HepG2 (cell line): ENCODE measurements around the gene HADHA. TPM values are rescaled to one million over a fixed set of nuclear protein-coding genes. Genes with fewer than 3 reads are reported as not detected.

Experiments
- ATAC-seq: fragments of 200-7000 bp; cut with Tn5 transposase; 3 replicates; pipeline ENCODE4 v1.9.1; 2020; ENCODE audit warnings: mild to moderate bottlenecking, moderate library complexity
- BruUV-seq: library from RNA; stranded (reverse); fragments of 400-500 nt; replicated peaks from 2 replicates; lab custom pipeline; 2021; lab: Mats Ljungman, UMichigan
- CTCF ChIA-PET: fragments of 300-600 bp; formaldehyde crosslinking; extraction: SDS; loops from one replicate; lab custom pipeline; 2021; ENCODE audit warnings: low total read pairs, inconsistent platforms, low intra/inter-chr PET ratio; lab: Yijun Ruan, JAX
- POLR2A ChIA-PET: fragments of 350-600 bp; sonication (Branson Sonifier 250); formaldehyde crosslinking; loops from one replicate; lab custom pipeline; 2020; ENCODE audit warnings: antibody characterized with exemption, inconsistent platforms; lab: Yijun Ruan, JAX
- DNase-seq: peaks from one replicate; pipeline ENCODE4 v3.0.0-alpha.2; 2015; ENCODE audit warnings: low spot score
- FAIRE-seq: peaks from 3 replicates; lab custom pipeline; 2011; peaks lifted over from hg19 to GRCh38; lab: Jason Lieb, UNC
- H2AFZ ChIP-seq: one replicate; pipeline ENCODE4 v1.6.1; 2011; ENCODE audit warnings: low read length, inconsistent platforms
- H3K27ac ChIP-seq: fragments of 300-600 bp; 3 replicates; pipeline ENCODE4 v1.8.0; 2011; ENCODE audit warnings: mixed run types, mild to moderate bottlenecking, mixed read lengths, low read length, inconsistent platforms; ENCODE audit not compliant: insufficient read depth; ENCODE audit errors: extremely low read length
- H3K27me3 ChIP-seq, 2 experiments: fragments of 200-600 bp in 1 of 2; 2 replicates in 1 of 2; 3 replicates in 1 of 2; pipeline versions ENCODE4 v1.6.0 to v1.8.0; 2011; ENCODE audit warnings: low read length in 2 of 2, mild to moderate bottlenecking in 2 of 2, moderate library complexity in 2 of 2, inconsistent platforms in 1 of 2; ENCODE audit not compliant: insufficient read depth in 2 of 2, control insufficient read depth in 1 of 2
- H3K36me3 ChIP-seq, 2 experiments: fragments of 200-600 bp in 1 of 2; replicated peaks in 1 of 2; 2 replicates in 1 of 2; 3 replicates in 1 of 2; pipeline versions ENCODE4 v1.5.1 to v1.8.0; 2011; ENCODE audit warnings: low read length in 2 of 2, inconsistent platforms in 1 of 2; ENCODE audit not compliant: insufficient read depth in 2 of 2, control insufficient read depth in 1 of 2
- H3K4me1 ChIP-seq: 2 replicates; pipeline ENCODE4 v1.5.1; 2012; ENCODE audit warnings: low read length, inconsistent platforms; ENCODE audit not compliant: insufficient read depth
- H3K4me2 ChIP-seq: 2 replicates; pipeline ENCODE4 v1.6.0; 2011; ENCODE audit warnings: low read depth, low read length, inconsistent platforms
- H3K4me3 ChIP-seq, 3 experiments: fragments of 200-600 bp in 1 of 3; sonication (generic), shearing (Covaris generic) in 1 of 3; replicated peaks in 1 of 3; 2 replicates each; pipeline ENCODE4 v1.5.1; 2011 to 2016; ENCODE audit warnings: low read length in 3 of 3, inconsistent platforms in 2 of 3, low read depth in 2 of 3, mild to moderate bottlenecking in 2 of 3, control low read depth in 1 of 3, mixed read lengths in 1 of 3; ENCODE audit not compliant: insufficient read depth in 1 of 3
- H3K79me2 ChIP-seq: one replicate; pipeline ENCODE4 v1.6.1; 2011; ENCODE audit warnings: low read length, inconsistent platforms; ENCODE audit not compliant: insufficient read depth
- H3K9ac ChIP-seq: 2 replicates; pipeline ENCODE4 v1.6.0; 2011; ENCODE audit warnings: mild to moderate bottlenecking, low read depth, low read length, inconsistent platforms; ENCODE audit not compliant: insufficient read depth
- H3K9me3 ChIP-seq: 2 replicates; pipeline ENCODE4 v1.5.1; 2012; ENCODE audit warnings: mild to moderate bottlenecking, low read length
- H4K20me1 ChIP-seq: 2 replicates; pipeline ENCODE4 v1.6.0; 2011; ENCODE audit warnings: inconsistent platforms, mild to moderate bottlenecking, low read length, moderate library complexity; ENCODE audit not compliant: insufficient read depth
- CBX5 ChIP-seq: sonication (generic); formaldehyde crosslinking; IDR thresholded peaks from 2 replicates; pipeline ENCODE4 v1.4.0; 2020; ENCODE audit warnings: missing genetic modification reagents, borderline replicate concordance
- ELF3 ChIP-seq: IDR thresholded peaks from 2 replicates; pipeline ENCODE4 v1.6.1; 2016; ENCODE audit warnings: missing genetic modification reagents, missing compliant biosample characterization
- FLYWCH1 ChIP-seq: sonication (generic); formaldehyde crosslinking; IDR thresholded peaks from 2 replicates; pipeline ENCODE4 v1.8.1; 2023; ENCODE audit warnings: mild to moderate bottlenecking, missing genetic modification reagents
- JDP2 ChIP-seq: sonication (generic); formaldehyde crosslinking; IDR thresholded peaks from 2 replicates; pipeline ENCODE4 v1.8.1; 2022; ENCODE audit warnings: missing genetic modification reagents, borderline replicate concordance
- KLF11 ChIP-seq: IDR thresholded peaks from 2 replicates; pipeline ENCODE4 v1.6.1; 2016; ENCODE audit warnings: missing compliant biosample characterization
- RXRA ChIP-seq: sonication (generic); formaldehyde crosslinking; IDR thresholded peaks from 2 replicates; pipeline ENCODE4 v1.5.1; 2020; ENCODE audit warnings: missing genetic modification reagents
- SMYD3 ChIP-seq: sonication (generic); formaldehyde crosslinking; IDR thresholded peaks from 2 replicates; pipeline ENCODE4 v1.8.1; 2023; ENCODE audit warnings: mild to moderate bottlenecking, missing genetic modification reagents
- ZBTB38 ChIP-seq: sonication (generic); formaldehyde crosslinking; IDR thresholded peaks from 2 replicates; pipeline ENCODE4 v1.5.1; 2020; ENCODE audit warnings: mild to moderate bottlenecking, missing genetic modification reagents
- ZNF3 ChIP-seq: IDR thresholded peaks from 2 replicates; pipeline ENCODE4 v1.7.0; 2017; ENCODE audit warnings: inconsistent platforms
- ZNF501 ChIP-seq: sonication (generic); formaldehyde crosslinking; IDR thresholded peaks from 2 replicates; pipeline ENCODE4 v1.5.1; 2020; ENCODE audit warnings: mild to moderate bottlenecking, moderate library complexity, missing genetic modification reagents
- ZNF629 ChIP-seq: sonication (generic); formaldehyde crosslinking; conservative IDR thresholded peaks from 2 replicates; pipeline ENCODE4 v1.5.0; 2020; ENCODE audit warnings: missing genetic modification reagents
- ZNF737 ChIP-seq: sonication (generic); formaldehyde crosslinking; IDR thresholded peaks from 2 replicates; pipeline ENCODE4 v1.5.0; 2020; ENCODE audit warnings: missing genetic modification reagents, mild to moderate bottlenecking, borderline replicate concordance
- WGBS: methylation state at CpG from one replicate; pipeline ENCODE4 v1.1.6; 2017; ENCODE audit warnings: low lambda C conversion rate; 5-methylcytosine and 5-hydroxymethylcytosine counted together
- in situ Hi-C: cut with HindIII; loops from 2 replicates; pipeline ENCODE4 v1.10.0; 2017; ENCODE audit warnings: low pct_unique_long_range_greater_than_20kb; ENCODE audit not compliant: extremely low pct_ligation_motif_present
- intact Hi-C: fragments of 100-400 bp; cut with micrococcal nuclease; formaldehyde crosslinking; loops from one replicate; pipeline ENCODE4 v1.10.0; 2022; ENCODE audit not compliant: unreplicated experiment
- polyA plus RNA-seq, 8 experiments: library from polyadenylated mRNA; depleted of rRNA in 3 of 8; stranded (reverse) in 7 of 8; unstranded in 1 of 8; fragments of >200 nt; fragmentation: Illumina TruSeq in 4 of 8; extraction: Trizol in 4 of 8; gene quantifications; 2 replicates each; pipeline versions ENCODE4 v1.2.1 to v1.2.3, GENCODE V29; 2011 to 2016; ENCODE audit warnings: low read depth in 4 of 8, missing spikeins in 1 of 8, mixed read lengths in 1 of 8; ENCODE audit not compliant: insufficient read depth in 1 of 8
- total RNA-seq, 5 experiments: library from RNA; depleted of rRNA; stranded (reverse); fragments of >200 nt; fragmentation: Illumina TruSeq; extraction: Trizol; gene quantifications; 2 replicates each; pipeline ENCODE4 v1.2.3, GENCODE V29; 2016; ENCODE audit warnings: low read depth in 1 of 5
- TF ChIP-seq, protein P1 (sequence below): IDR thresholded peaks from 2 replicates; pipeline ENCODE4 v1.6.1; 2012; ENCODE audit warnings: inconsistent platforms
- TF ChIP-seq, protein P2 (sequence below): sonication (generic); formaldehyde crosslinking; IDR thresholded peaks from 2 replicates; pipeline ENCODE4 v1.9.0; 2022; ENCODE audit warnings: missing genetic modification reagents, mild to moderate bottlenecking, borderline replicate concordance
- TF ChIP-seq, protein P3 (sequence below): sonication (generic); formaldehyde crosslinking; IDR thresholded peaks from 2 replicates; pipeline ENCODE4 v1.4.0; 2020; ENCODE audit warnings: missing genetic modification reagents
- TF ChIP-seq, protein P4 (sequence below): sonication (generic); formaldehyde crosslinking; IDR thresholded peaks from 2 replicates; pipeline ENCODE4 v1.9.0; 2021; ENCODE audit warnings: missing genetic modification reagents, mild to moderate bottlenecking, borderline replicate concordance

The HADHA gene
- total and polyA plus RNA-seq, 2 of the 13 experiments (the other 11 are each of a cell fraction or from before 2014, with no cell fraction given) = 102 to 270 TPM

DNA sequence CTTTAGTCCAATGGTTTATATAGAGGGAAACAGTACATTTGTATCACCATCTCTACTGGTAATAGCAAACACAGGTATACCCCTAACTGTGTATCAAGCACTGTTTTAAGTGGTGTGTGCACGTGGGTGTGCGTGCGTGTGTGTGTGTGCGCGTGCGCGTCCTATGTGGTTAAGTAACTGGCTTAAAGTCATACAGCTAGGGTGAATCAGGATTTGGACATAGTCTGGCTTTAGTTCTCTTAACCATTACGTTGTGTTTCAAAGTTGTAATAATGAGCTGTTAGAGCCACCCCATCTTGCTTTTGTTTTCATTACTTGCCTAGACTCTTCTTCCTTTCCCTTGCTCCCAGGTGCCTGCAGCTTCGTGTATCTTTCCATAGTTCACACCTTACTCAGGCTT, 2.4 kb upstream of the HADHA start:
- ATAC-seq (no peak), FAIRE-seq (no peak), DNase-seq (no peak)
- no TSS peak for BruUV-seq
- Histone ChIP-seq H3K4me1 (peaks cover 45% of the 10 kb centered on the region), H3K9me3 (no peaks in the 10 kb centered on the region), H3K4me2 (peak overlapping the region; percentile 80), H3K27ac (no peak overlapping the region), H3K79me2 (peaks cover 91% of the 10 kb centered on the region), H2AFZ (no peak overlapping the region), H4K20me1 (peaks cover 2% of the 10 kb centered on the region), H3K9ac (peak overlapping the region; percentile 29), H3K27me3 (peaks cover 0 to 7% of the 10 kb centered on the region in 2 experiments; a peak in 2 of 5 replicates), H3K36me3 (no peaks in the 10 kb centered on the region), H3K4me3 (peak overlapping the region; percentile 7 to 96 (median 22); a peak in 2 of 6 replicates)
- ChIA-PET CTCF (no interaction called here), POLR2A (interaction anchor here (1.6 to 5.2 kb wide), 6 partner anchors 8 to 98 kb away, joined by 3 to 38 read pairs (median 26); partner anchors contain the start of gene SELENOI)
- intact Hi-C loops (no loop called here), in situ Hi-C loops (no loop called here)
- WGBS = 85% methylated on average over 9 of the region's 9 CpGs
- TF ChIP-seq ZNF3 = no peak
- no peak for TF ChIP-seq JDP2 (CRISPR knock-in tag)
- peak; percentile 20; the same call in 1 of the 2 replicates for TF ChIP-seq SMYD3
- TF ChIP-seq, protein P1, sequence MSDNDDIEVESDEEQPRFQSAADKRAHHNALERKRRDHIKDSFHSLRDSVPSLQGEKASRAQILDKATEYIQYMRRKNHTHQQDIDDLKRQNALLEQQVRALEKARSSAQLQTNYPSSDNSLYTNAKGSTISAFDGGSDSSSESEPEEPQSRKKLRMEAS = peak; percentile 21; the same call in 1 of the 2 replicates
- TF ChIP-seq FLYWCH1 = no peak
- TF ChIP-seq CBX5 (CRISPR knock-in tag) = peak; percentile 31; the same call in 1 of the 2 replicates
- TF ChIP-seq, protein P2, sequence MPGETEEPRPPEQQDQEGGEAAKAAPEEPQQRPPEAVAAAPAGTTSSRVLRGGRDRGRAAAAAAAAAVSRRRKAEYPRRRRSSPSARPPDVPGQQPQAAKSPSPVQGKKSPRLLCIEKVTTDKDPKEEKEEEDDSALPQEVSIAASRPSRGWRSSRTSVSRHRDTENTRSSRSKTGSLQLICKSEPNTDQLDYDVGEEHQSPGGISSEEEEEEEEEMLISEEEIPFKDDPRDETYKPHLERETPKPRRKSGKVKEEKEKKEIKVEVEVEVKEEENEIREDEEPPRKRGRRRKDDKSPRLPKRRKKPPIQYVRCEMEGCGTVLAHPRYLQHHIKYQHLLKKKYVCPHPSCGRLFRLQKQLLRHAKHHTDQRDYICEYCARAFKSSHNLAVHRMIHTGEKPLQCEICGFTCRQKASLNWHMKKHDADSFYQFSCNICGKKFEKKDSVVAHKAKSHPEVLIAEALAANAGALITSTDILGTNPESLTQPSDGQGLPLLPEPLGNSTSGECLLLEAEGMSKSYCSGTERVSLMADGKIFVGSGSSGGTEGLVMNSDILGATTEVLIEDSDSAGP = no peak
- TF ChIP-seq ZBTB38 (CRISPR knock-in tag) = peak; percentile 73; the same call in 1 of the 2 replicates
- TF ChIP-seq ZNF737 = no peak
- TF ChIP-seq RXRA (CRISPR knock-in tag) = no peak
- TF ChIP-seq, protein P3, sequence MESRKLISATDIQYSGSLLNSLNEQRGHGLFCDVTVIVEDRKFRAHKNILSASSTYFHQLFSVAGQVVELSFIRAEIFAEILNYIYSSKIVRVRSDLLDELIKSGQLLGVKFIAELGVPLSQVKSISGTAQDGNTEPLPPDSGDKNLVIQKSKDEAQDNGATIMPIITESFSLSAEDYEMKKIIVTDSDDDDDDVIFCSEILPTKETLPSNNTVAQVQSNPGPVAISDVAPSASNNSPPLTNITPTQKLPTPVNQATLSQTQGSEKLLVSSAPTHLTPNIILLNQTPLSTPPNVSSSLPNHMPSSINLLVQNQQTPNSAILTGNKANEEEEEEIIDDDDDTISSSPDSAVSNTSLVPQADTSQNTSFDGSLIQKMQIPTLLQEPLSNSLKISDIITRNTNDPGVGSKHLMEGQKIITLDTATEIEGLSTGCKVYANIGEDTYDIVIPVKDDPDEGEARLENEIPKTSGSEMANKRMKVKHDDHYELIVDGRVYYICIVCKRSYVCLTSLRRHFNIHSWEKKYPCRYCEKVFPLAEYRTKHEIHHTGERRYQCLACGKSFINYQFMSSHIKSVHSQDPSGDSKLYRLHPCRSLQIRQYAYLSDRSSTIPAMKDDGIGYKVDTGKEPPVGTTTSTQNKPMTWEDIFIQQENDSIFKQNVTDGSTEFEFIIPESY (CRISPR knock-in tag) = peak; percentile 96
- TF ChIP-seq ELF3 (CRISPR knock-in tag) = no peak
- TF ChIP-seq ZNF629 (CRISPR knock-in tag) = no peak
- TF ChIP-seq, protein P4, sequence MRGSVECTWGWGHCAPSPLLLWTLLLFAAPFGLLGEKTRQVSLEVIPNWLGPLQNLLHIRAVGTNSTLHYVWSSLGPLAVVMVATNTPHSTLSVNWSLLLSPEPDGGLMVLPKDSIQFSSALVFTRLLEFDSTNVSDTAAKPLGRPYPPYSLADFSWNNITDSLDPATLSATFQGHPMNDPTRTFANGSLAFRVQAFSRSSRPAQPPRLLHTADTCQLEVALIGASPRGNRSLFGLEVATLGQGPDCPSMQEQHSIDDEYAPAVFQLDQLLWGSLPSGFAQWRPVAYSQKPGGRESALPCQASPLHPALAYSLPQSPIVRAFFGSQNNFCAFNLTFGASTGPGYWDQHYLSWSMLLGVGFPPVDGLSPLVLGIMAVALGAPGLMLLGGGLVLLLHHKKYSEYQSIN (CRISPR knock-in tag) = no peak
- no peak for TF ChIP-seq KLF11 (CRISPR knock-in tag)
- TF ChIP-seq ZNF501 (CRISPR knock-in tag) = 0 out of 2 replicates have a peak, but pooled peaks have one; percentile 2
